PC-3 (cell line): Measurements from ENCODE around the gene PLPPR3.

Experiments used
- EZH2 ChIP-seq: fragments of 300-600 bp; sonication (generic); IDR thresholded peaks from one replicate; pipeline ENCODE4 v1.6.1; 2017; ENCODE audit warnings: antibody characterized with exemption, mild to moderate bottlenecking, low read length; ENCODE audit not compliant: unreplicated experiment
- EZH2phosphoT487 ChIP-seq: fragments of 300-600 bp; sonication (generic); IDR thresholded peaks from 2 replicates; pipeline ENCODE4 v1.6.1; 2018; ENCODE audit warnings: mild to moderate bottlenecking, antibody characterized with exemption, low read length, borderline replicate concordance
- TF ChIP-seq, protein P1 (sequence below): fragments of 300-600 bp; sonication (generic); conservative IDR thresholded peaks from 2 replicates; pipeline ENCODE4 v1.5.1; 2017; ENCODE audit warnings: antibody characterized with exemption, low read depth, mild to moderate bottlenecking, low read length

DNA sequence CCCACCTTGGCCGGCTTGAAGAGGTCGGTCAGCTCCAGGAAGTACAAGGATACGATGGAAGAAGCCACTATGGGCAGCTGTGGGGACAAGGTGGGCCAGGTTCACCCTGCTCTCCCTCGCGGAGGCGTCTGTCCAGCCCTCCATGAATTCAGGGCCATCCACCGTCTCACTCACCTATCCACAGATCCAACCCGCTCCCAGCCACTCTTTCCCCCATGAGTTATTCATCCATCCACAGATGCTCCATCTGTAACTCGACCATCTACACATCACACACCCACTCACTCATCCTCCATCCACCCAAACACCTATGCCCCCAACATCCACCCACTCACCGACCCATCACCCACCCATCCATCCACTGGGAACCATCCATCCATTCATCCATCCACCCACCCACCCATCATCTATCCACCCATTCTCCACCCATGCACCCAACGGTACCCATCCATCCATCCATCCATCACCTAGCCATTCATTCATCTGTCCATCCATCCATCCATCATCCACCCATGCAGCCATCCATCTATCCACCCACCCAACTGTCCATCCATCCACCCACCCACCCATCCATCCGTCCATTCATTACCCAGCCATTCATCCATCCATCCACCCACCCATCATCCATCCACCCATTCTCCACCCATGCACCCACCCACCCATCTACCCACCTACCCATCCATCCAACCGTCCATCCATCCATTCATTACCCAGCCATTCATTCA is 5.8 kb downstream of the PLPPR3 start:
- TF ChIP-seq, protein P1, sequence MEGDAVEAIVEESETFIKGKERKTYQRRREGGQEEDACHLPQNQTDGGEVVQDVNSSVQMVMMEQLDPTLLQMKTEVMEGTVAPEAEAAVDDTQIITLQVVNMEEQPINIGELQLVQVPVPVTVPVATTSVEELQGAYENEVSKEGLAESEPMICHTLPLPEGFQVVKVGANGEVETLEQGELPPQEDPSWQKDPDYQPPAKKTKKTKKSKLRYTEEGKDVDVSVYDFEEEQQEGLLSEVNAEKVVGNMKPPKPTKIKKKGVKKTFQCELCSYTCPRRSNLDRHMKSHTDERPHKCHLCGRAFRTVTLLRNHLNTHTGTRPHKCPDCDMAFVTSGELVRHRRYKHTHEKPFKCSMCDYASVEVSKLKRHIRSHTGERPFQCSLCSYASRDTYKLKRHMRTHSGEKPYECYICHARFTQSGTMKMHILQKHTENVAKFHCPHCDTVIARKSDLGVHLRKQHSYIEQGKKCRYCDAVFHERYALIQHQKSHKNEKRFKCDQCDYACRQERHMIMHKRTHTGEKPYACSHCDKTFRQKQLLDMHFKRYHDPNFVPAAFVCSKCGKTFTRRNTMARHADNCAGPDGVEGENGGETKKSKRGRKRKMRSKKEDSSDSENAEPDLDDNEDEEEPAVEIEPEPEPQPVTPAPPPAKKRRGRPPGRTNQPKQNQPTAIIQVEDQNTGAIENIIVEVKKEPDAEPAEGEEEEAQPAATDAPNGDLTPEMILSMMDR, result no peak
- TF ChIP-seq EZH2phosphoT487 (no peak), EZH2 (no peak)
